Measurements from ENCODE around the gene HHATL.

Gene HHATL

GRCh38 chr3:42662037-42662812 is 40.4 kb downstream of the HHATL start:
- DNase-seq: no peak

GRCh38 chr3:42661593-42662022 is 41.0 kb downstream of the HHATL start:
- DNase-seq: no peak

- DNase-seq: no peak
These were observed 41.7 kb downstream of the HHATL start for GRCh38 chr3:42660898-42661297.

GRCh38 chr3:42660131-42660715 is 42.4 kb downstream of the HHATL start:
- no peak for DNase-seq

GRCh38 chr3:42659451-42660130 is 43.0 kb downstream of the HHATL start:
- no peak for DNase-seq

- DNase-seq: no peak
These were observed 43.7 kb downstream of the HHATL start for GRCh38 chr3:42658771-42659390.

- no peak for DNase-seq
These were observed 44.4 kb downstream of the HHATL start for GRCh38 chr3:42658091-42658770.

- DNase-seq: no peak
These were observed 44.9 kb downstream of the HHATL start for GRCh38 chr3:42657675-42658074.

- DNase-seq: no peak
These were observed 45.7 kb downstream of the HHATL start for GRCh38 chr3:42656680-42657610.

GRCh38 chr3:42655980-42656679 is 46.5 kb downstream of the HHATL start:
- DNase-seq: no peak

GRCh38 chr3:42655331-42655888 is 47.2 kb downstream of the HHATL start:
- DNase-seq: no peak

GRCh38 chr3:42654331-42655201 is 48.0 kb downstream of the HHATL start:
- DNase-seq: no peak

- no peak for DNase-seq
These were observed 48.9 kb downstream of the HHATL start, which contains the start of gene ZBTB47 for GRCh38 chr3:42653560-42654330. Gene ZBTB47, plus strand, starts transcription at chr3:42653697. Its CDS starts 4,659 bp downstream, at chr3:42658356.

GRCh38 chr3:42653303-42653559 is 49.4 kb downstream of the HHATL start:
- DNase-seq: no peak

- DNase-seq: no peak
These were observed 49.8 kb downstream of the HHATL start for GRCh38 chr3:42652611-42653302.

GRCh38 chr3:42652251-42652610 is 50.4 kb downstream of the HHATL start:
- DNase-seq: no peak

GRCh38 chr3:42651248-42652091 is 51.1 kb downstream of the HHATL start:
- DNase-seq: no peak

GRCh38 chr3:42649783-42650182 is 52.8 kb downstream of the HHATL start:
- no peak for DNase-seq

All from NCI-H2081 treated with DMSO at 0.1 percent for 48 hours (cell line).